SK-N-DZ (cell line): Measurements from ENCODE around the gene C20orf173.

Experiments used
- DNase-seq: peaks from one replicate; pipeline ENCODE4 v3.0.0-alpha.2; 2015; ENCODE audit warnings: low spot score

The C20orf173 gene

GRCh38 chr20:35506872-35507638 is 22.4 kb downstream of the C20orf173 start:
- DNase-seq, result no peak

- no peak for DNase-seq
Measured at GRCh38 chr20:35506179-35506578, 23.3 kb downstream of the C20orf173 start.

- DNase-seq, result no peak
Measured at GRCh38 chr20:35504751-35505150, 24.7 kb downstream of the C20orf173 start.

GRCh38 chr20:35503841-35504561 is 25.5 kb downstream of the C20orf173 start:
- DNase-seq, result no peak

GRCh38 chr20:35503281-35503680 is 26.2 kb downstream of the C20orf173 start:
- DNase-seq, result no peak

GRCh38 chr20:35502352-35502751 is 27.1 kb downstream of the C20orf173 start:
- DNase-seq, result no peak

GRCh38 chr20:35499271-35499670 is 30.2 kb downstream of the C20orf173 start:
- no peak for DNase-seq

GRCh38 chr20:35497780-35498189 is 31.7 kb downstream of the C20orf173 start:
- DNase-seq, result no peak

- no peak for DNase-seq
Measured at GRCh38 chr20:35497320-35497719, 32.1 kb downstream of the C20orf173 start.

GRCh38 chr20:35496481-35496880 is 33.0 kb downstream of the C20orf173 start:
- DNase-seq, result no peak

- no peak for DNase-seq
Measured at GRCh38 chr20:35492352-35492751, 37.1 kb downstream of the C20orf173 start.

- DNase-seq, result no peak
Measured at GRCh38 chr20:35491823-35492222, 37.6 kb downstream of the C20orf173 start.

- no peak for DNase-seq
Measured at GRCh38 chr20:35490736-35491181, 38.7 kb downstream of the C20orf173 start.

GRCh38 chr20:35489717-35490116 is 39.7 kb downstream of the C20orf173 start:
- DNase-seq, result no peak

GRCh38 chr20:35487479-35487878 is 42.0 kb downstream of the C20orf173 start:
- no peak for DNase-seq

- DNase-seq, result no peak
Measured at GRCh38 chr20:35479798-35480197, 49.7 kb downstream of the C20orf173 start.

GRCh38 chr20:35478804-35479472 is 50.5 kb downstream of the C20orf173 start:
- DNase-seq, result no peak
